ENCODE data around the gene HSPA12B. TPM values are rescaled to one million over a fixed set of nuclear protein-coding genes. Genes with fewer than 3 reads are reported as not detected.

HSPA12B gene
- total and polyA plus RNA-seq, 9 of the 15 experiments (the other 6 are each of a cell fraction or from before 2014, with no cell fraction given), result 0.03 to 0.07 TPM; not detected in 7

- H3K4me2 ChIP-seq (ENCODE audit: insufficient read depth, low read length), result no peak overlapping the region
- 13% methylated on average over 1 of the region's 6 CpGs for WGBS (ENCODE audit: insufficient coverage, low coverage, missing lambda C conversion rate)
Measured at GRCh38 chr20:3729378-3729777, 3.1 kb upstream of the HSPA12B start.

More at GRCh38 chr20:3729378-3729777, 3.1 kb upstream of the HSPA12B start:
- no peaks in the 10 kb centered on the region for H3K9me3 ChIP-seq (replicated peaks; ENCODE audit: control insufficient read depth, insufficient read depth, low read depth, low read length)
- H3K36me3 ChIP-seq (ENCODE audit: control insufficient read depth, insufficient read depth, low read length), result no peaks in the 10 kb centered on the region
- intact Hi-C loops (cut with micrococcal nuclease), result no loop called here
- H3K79me2 ChIP-seq (ENCODE audit: control insufficient read depth, insufficient read depth, low read length), result no peaks in the 10 kb centered on the region
- no peak overlapping the region for H2AFZ ChIP-seq (ENCODE audit: low read depth, low read length)
- no peak overlapping the region for H3K4me3 ChIP-seq
- H3K27ac ChIP-seq (ENCODE audit: extremely low read depth, low read depth, low read length), result no peak overlapping the region
- H3K9ac ChIP-seq (ENCODE audit: insufficient read depth in 1 of 2, low read depth in 2 of 2, low read length in 2 of 2), result no peak overlapping the region
- FAIRE-seq (no peak), DNase-seq (ENCODE audit: extremely low read depth in 1 of 4, low spot score in 3 of 4) (no peak), ATAC-seq (no peak)
- H4K20me1 ChIP-seq (replicated peaks; ENCODE audit: control insufficient read depth, insufficient read depth, low read length), result no peaks in the 10 kb centered on the region
- H3K9me1 ChIP-seq (ENCODE audit: control insufficient read depth, insufficient read depth, low read length), result no peaks in the 10 kb centered on the region
- peaks cover 4 to 34% of the 10 kb centered on the region in 2 experiments; a peak in 3 of 5 replicates for H3K27me3 ChIP-seq (ENCODE audit: control insufficient read depth in 2 of 2, insufficient read depth in 2 of 2, low read length in 2 of 2)
- CTCF ChIA-PET (ENCODE audit: low intra/inter-chr PET ratio), result no interaction called here
- TF ChIP-seq SMAD2 (IDR thresholded peaks at IDR 0.05; ENCODE audit: low read depth, low read length) (no peak), MEIS2 (IDR thresholded peaks at IDR 0.05; ENCODE audit: partially characterized antibody) (no peak), NFYB (IDR thresholded peaks at IDR 0.05; ENCODE audit: extremely low read depth, insufficient read length) (no peak), TAF1 (IDR thresholded peaks at IDR 0.05; ENCODE audit: control insufficient read depth, extremely low read depth, insufficient read depth, low read length, severe bottlenecking) (no peak), FOXO4 (CRISPR knock-in tag; IDR thresholded peaks at IDR 0.05) (no peak), ATF2 (CRISPR knock-in tag; IDR thresholded peaks at IDR 0.05) (no peak), GTF3C2 (IDR thresholded peaks at IDR 0.05; ENCODE audit: borderline replicate concordance, extremely low read depth, insufficient read length) (no peak), MTA2 (IDR thresholded peaks at IDR 0.05; ENCODE audit: low read depth) (no peak), HNRNPK (IDR thresholded peaks at IDR 0.05; ENCODE audit: low read depth, low read length, poor library complexity, severe bottlenecking) (no peak), BHLHE40 (IDR thresholded peaks at IDR 0.05; ENCODE audit: low read length) (no peak)
- BruUV-seq (replicated peaks), result no TSS peak
- POLR2A ChIA-PET, result interaction anchor here (0.6 kb wide), 1 partner anchor 52 kb away, joined by 3 read pairs; the partner anchor contains the start of gene SPEF1
- in situ Hi-C loops (cut with MboI), result no loop called here
- peaks cover 8 to 13% of the 10 kb centered on the region in 2 experiments; a peak in 4 of 5 replicates for H3K4me1 ChIP-seq (replicated peaks in 1 of 2; ENCODE audit: control insufficient read depth in 2 of 2, insufficient read depth in 2 of 2, low read length in 2 of 2)

Measured in K562 (cell line).